WTC11 (cell line): ENCODE results near the gene CHSY3. TPM values are rescaled to one million over a fixed set of nuclear protein-coding genes. Genes with fewer than 3 reads are reported as not detected.

Experiments
- ATAC-seq: fragments of 200-7000 bp; cut with Tn5 transposase; 2 replicates; pipeline ENCODE4 v1.10.0; 2021; ENCODE audit warnings: mild to moderate bottlenecking, moderate library complexity
- CTCF ChIA-PET: fragments of 300-600 bp; sonication (Branson Sonifier 250); formaldehyde crosslinking; loops from one replicate; lab custom pipeline; 2021; ENCODE audit warnings: antibody characterized with exemption; lab: Charles Lee
- POLR2A ChIA-PET: fragments of 350-600 bp; sonication (Branson Sonifier 250); formaldehyde crosslinking; loops from one replicate; lab custom pipeline; 2021; ENCODE audit warnings: antibody characterized with exemption; lab: Charles Lee
- DNase-seq: peaks from one replicate; pipeline ENCODE4 v3.0.0; 2021; ENCODE audit warnings: low spot score
- H3K27ac Mint-ChIP-seq: 2 replicates; pipeline ENCODE4 v1.8.0; 2021; ENCODE audit warnings: mixed read lengths
- H3K27me3 Mint-ChIP-seq: 2 replicates; pipeline ENCODE4 v1.8.0; 2021; ENCODE audit warnings: low read depth, mild to moderate bottlenecking, moderate library complexity, mixed read lengths
- H3K36me3 Mint-ChIP-seq: 2 replicates; pipeline ENCODE4 v1.8.0; 2021; ENCODE audit warnings: mixed read lengths
- H3K4me1 Mint-ChIP-seq: 2 replicates; pipeline ENCODE4 v1.8.0; 2022; ENCODE audit warnings: mixed read lengths
- H3K4me3 Mint-ChIP-seq: 2 replicates; pipeline ENCODE4 v1.8.0; 2021; ENCODE audit warnings: mild to moderate bottlenecking, moderate library complexity, mixed read lengths
- H3K9me3 Mint-ChIP-seq: 2 replicates; pipeline ENCODE4 v1.8.0; 2021; ENCODE audit warnings: mixed read lengths
- CREM ChIP-seq: sonication (generic); formaldehyde crosslinking; IDR thresholded peaks from 2 replicates; pipeline ENCODE4 v1.8.1; 2022; ENCODE audit warnings: mild to moderate bottlenecking, missing genetic modification reagents, moderate library complexity
- ELF4 ChIP-seq: sonication (generic); formaldehyde crosslinking; IDR thresholded peaks from 2 replicates; pipeline ENCODE4 v1.8.1; 2022; ENCODE audit warnings: low read depth, mild to moderate bottlenecking, moderate library complexity, missing genetic modification reagents
- ETV6 ChIP-seq: sonication (generic); formaldehyde crosslinking; IDR thresholded peaks from 2 replicates; pipeline ENCODE4 v1.8.1; 2022; ENCODE audit warnings: mild to moderate bottlenecking, missing genetic modification reagents
- KAT7 ChIP-seq: sonication (generic); formaldehyde crosslinking; IDR thresholded peaks from 2 replicates; pipeline ENCODE4 v1.8.1; 2023; ENCODE audit warnings: missing genetic modification reagents, mild to moderate bottlenecking, borderline replicate concordance
- PRRX2 ChIP-seq: fragments of 250-450 bp; sonication (Bioruptor Pico); IDR thresholded peaks from 2 replicates; pipeline ENCODE4 v1.8.0; 2021; ENCODE audit warnings: mild to moderate bottlenecking
- STAT6 ChIP-seq: sonication (generic); formaldehyde crosslinking; conservative IDR thresholded peaks from 2 replicates; pipeline ENCODE4 v1.8.1; 2023; ENCODE audit warnings: mild to moderate bottlenecking, low read depth, missing genetic modification reagents, moderate library complexity
- TP53 ChIP-seq: sonication (generic); formaldehyde crosslinking; IDR thresholded peaks from 2 replicates; pipeline ENCODE4 v1.8.1; 2023; ENCODE audit warnings: mild to moderate bottlenecking, missing genetic modification reagents
- ZNF138 ChIP-seq: sonication (generic); formaldehyde crosslinking; conservative IDR thresholded peaks from 2 replicates; pipeline ENCODE4 v1.8.1; 2022; ENCODE audit warnings: mild to moderate bottlenecking, moderate library complexity, missing genetic modification reagents
- ZNF232 ChIP-seq: sonication (generic); formaldehyde crosslinking; IDR thresholded peaks from 2 replicates; pipeline ENCODE4 v1.8.0; 2022; ENCODE audit warnings: mild to moderate bottlenecking, missing genetic modification reagents
- ZNF416 ChIP-seq: fragments of 250-450 bp; sonication (Bioruptor Pico); IDR thresholded peaks from 2 replicates; pipeline ENCODE4 v1.9.0; 2021; ENCODE audit warnings: mild to moderate bottlenecking, inconsistent platforms
- ZNF423 ChIP-seq: fragments of 250-450 bp; sonication (Bioruptor Pico); IDR thresholded peaks from 2 replicates; pipeline ENCODE4 v2.1.2; 2022; ENCODE audit warnings: mild to moderate bottlenecking, moderate library complexity
- ZNF671 ChIP-seq: fragments of 250-450 bp; sonication (Bioruptor Pico); IDR thresholded peaks from 2 replicates; pipeline ENCODE4 v1.8.0; 2021; ENCODE audit warnings: mild to moderate bottlenecking
- total RNA-seq: library from RNA; stranded (reverse); gene quantifications from 3 replicates; pipeline ENCODE4 v1.2.3, GENCODE V29; 2021
- TF ChIP-seq, protein P1 (sequence below): fragments of 250-450 bp; sonication (Bioruptor Pico); conservative IDR thresholded peaks from 2 replicates; pipeline ENCODE4 v1.9.0; 2021; ENCODE audit warnings: mild to moderate bottlenecking
- TF ChIP-seq, protein P2 (sequence below): sonication (generic); formaldehyde crosslinking; IDR thresholded peaks from 2 replicates; pipeline ENCODE4 v1.8.0; 2022; ENCODE audit warnings: mild to moderate bottlenecking, missing genetic modification reagents
- TF ChIP-seq, protein P3 (sequence below): sonication (generic); formaldehyde crosslinking; IDR thresholded peaks from 2 replicates; pipeline ENCODE4 v1.8.1; 2023; ENCODE audit warnings: mild to moderate bottlenecking, missing genetic modification reagents
- TF ChIP-seq, protein P4 (sequence below): fragments of 250-450 bp; sonication (Bioruptor Pico); IDR thresholded peaks from 2 replicates; pipeline ENCODE4 v1.9.0; 2021; ENCODE audit warnings: mild to moderate bottlenecking, borderline replicate concordance
- TF ChIP-seq, protein P5 (sequence below): sonication (generic); formaldehyde crosslinking; IDR thresholded peaks from 2 replicates; pipeline ENCODE4 v1.8.0; 2022; ENCODE audit warnings: missing genetic modification reagents

Gene CHSY3
- total RNA-seq, 1 experiment from 2014 or later: 0.98 TPM

DNA sequence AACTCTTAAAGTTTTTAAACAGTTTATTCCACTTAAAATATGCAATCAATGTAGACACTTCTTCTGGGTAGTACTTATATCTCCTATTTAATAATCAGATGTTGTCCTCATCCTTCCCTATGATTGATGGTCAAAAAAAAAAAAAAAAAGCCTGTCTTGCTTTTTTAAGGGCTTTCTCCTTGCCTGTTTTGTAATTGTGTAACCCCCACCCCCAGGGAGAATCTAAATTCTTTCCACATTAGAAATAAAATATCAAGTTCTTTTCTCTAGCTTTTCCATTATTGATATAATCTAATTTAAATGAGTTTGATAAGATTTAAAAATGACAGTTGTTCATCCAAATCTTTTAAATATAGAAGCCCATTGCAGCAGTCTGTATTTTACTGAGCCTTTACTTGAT, 119.7 kb downstream of the CHSY3 start:
- H3K9me3 Mint-ChIP-seq: no peaks in the 10 kb centered on the region
- no peaks in the 10 kb centered on the region for H3K27me3 Mint-ChIP-seq
- CTCF ChIA-PET: no interaction called here
- H3K27ac Mint-ChIP-seq: no peak overlapping the region
- no peak overlapping the region for H3K4me3 Mint-ChIP-seq
- H3K36me3 Mint-ChIP-seq: no peaks in the 10 kb centered on the region
- H3K4me1 Mint-ChIP-seq: no peaks in the 10 kb centered on the region
- DNase-seq (no peak), ATAC-seq (no peak)
- POLR2A ChIA-PET: interaction anchor here (0.6 kb wide), 3 partner anchors 28 to 614 kb away, joined by 3 to 6 read pairs (median 3); no protein-coding TSS in a partner anchor
- TF ChIP-seq ETV6 (CRISPR knock-in tag) (no peak), ZNF416 (CRISPR knock-in tag) (no peak), ZNF423 (CRISPR knock-in tag) (no peak), CREM (CRISPR knock-in tag) (no peak), ELF4 (CRISPR knock-in tag) (no peak), STAT6 (CRISPR knock-in tag) (no peak), KAT7 (no peak), PRRX2 (CRISPR knock-in tag) (no peak)
- TF ChIP-seq, protein P1, sequence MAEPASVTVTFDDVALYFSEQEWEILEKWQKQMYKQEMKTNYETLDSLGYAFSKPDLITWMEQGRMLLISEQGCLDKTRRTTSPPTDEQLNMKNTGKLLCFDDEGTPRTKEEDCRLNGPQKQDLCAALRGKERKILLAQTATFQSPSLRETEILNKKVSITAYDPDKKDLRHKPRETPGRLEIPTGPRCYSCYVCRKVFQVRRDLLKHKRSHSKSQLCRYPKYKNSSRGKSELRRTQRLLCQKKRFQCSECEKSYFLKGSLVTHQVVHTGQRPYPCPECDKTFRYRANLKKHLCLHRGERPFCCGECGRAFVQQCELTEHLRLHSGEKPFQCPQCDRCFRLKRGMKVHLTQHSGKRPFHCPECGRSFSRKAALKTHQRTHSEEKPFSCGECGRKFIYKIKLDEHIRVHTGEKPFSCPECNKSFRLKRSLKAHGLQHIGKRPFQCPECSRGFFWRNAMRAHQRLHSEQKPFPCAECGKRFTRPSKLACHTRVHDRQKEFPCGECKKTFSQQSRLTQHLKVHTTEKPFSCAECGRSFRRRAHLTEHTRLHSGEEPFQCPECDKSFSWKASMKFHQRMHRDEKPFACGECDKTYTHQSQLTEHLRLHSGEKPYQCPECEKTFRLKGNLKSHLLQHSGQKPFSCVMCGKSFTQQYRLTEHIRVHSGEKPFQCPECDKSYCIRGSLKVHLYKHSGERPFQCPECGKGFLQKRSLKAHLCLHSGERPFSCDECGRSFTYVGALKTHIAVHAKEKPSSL (CRISPR knock-in tag): no peak
- TF ChIP-seq, protein P2, sequence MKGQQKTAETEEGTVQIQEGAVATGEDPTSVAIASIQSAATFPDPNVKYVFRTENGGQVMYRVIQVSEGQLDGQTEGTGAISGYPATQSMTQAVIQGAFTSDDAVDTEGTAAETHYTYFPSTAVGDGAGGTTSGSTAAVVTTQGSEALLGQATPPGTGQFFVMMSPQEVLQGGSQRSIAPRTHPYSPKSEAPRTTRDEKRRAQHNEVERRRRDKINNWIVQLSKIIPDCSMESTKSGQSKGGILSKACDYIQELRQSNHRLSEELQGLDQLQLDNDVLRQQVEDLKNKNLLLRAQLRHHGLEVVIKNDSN (CRISPR knock-in tag): no peak
- TF ChIP-seq, protein P3, sequence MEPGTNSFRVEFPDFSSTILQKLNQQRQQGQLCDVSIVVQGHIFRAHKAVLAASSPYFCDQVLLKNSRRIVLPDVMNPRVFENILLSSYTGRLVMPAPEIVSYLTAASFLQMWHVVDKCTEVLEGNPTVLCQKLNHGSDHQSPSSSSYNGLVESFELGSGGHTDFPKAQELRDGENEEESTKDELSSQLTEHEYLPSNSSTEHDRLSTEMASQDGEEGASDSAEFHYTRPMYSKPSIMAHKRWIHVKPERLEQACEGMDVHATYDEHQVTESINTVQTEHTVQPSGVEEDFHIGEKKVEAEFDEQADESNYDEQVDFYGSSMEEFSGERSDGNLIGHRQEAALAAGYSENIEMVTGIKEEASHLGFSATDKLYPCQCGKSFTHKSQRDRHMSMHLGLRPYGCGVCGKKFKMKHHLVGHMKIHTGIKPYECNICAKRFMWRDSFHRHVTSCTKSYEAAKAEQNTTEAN (CRISPR knock-in tag): no peak
- TF ChIP-seq, all 79 proteins: peak for 0

GRCh38 chr5:130025511-130025910, 121.2 kb downstream of the CHSY3 start:
- no peaks in the 10 kb centered on the region for H3K36me3 Mint-ChIP-seq
- ATAC-seq (no peak), DNase-seq (no peak)
- no peaks in the 10 kb centered on the region for H3K27me3 Mint-ChIP-seq
- no peaks in the 10 kb centered on the region for H3K4me1 Mint-ChIP-seq
- H3K27ac Mint-ChIP-seq: no peak overlapping the region
- H3K9me3 Mint-ChIP-seq: no peaks in the 10 kb centered on the region
- ChIA-PET CTCF (no interaction called here), POLR2A (no interaction called here)
- no peak overlapping the region for H3K4me3 Mint-ChIP-seq
- TF ChIP-seq TP53 (CRISPR knock-in tag) (no peak), ZNF232 (no peak), ZNF138 (CRISPR knock-in tag) (no peak), ZNF671 (CRISPR knock-in tag) (no peak)
- TF ChIP-seq, protein P4, sequence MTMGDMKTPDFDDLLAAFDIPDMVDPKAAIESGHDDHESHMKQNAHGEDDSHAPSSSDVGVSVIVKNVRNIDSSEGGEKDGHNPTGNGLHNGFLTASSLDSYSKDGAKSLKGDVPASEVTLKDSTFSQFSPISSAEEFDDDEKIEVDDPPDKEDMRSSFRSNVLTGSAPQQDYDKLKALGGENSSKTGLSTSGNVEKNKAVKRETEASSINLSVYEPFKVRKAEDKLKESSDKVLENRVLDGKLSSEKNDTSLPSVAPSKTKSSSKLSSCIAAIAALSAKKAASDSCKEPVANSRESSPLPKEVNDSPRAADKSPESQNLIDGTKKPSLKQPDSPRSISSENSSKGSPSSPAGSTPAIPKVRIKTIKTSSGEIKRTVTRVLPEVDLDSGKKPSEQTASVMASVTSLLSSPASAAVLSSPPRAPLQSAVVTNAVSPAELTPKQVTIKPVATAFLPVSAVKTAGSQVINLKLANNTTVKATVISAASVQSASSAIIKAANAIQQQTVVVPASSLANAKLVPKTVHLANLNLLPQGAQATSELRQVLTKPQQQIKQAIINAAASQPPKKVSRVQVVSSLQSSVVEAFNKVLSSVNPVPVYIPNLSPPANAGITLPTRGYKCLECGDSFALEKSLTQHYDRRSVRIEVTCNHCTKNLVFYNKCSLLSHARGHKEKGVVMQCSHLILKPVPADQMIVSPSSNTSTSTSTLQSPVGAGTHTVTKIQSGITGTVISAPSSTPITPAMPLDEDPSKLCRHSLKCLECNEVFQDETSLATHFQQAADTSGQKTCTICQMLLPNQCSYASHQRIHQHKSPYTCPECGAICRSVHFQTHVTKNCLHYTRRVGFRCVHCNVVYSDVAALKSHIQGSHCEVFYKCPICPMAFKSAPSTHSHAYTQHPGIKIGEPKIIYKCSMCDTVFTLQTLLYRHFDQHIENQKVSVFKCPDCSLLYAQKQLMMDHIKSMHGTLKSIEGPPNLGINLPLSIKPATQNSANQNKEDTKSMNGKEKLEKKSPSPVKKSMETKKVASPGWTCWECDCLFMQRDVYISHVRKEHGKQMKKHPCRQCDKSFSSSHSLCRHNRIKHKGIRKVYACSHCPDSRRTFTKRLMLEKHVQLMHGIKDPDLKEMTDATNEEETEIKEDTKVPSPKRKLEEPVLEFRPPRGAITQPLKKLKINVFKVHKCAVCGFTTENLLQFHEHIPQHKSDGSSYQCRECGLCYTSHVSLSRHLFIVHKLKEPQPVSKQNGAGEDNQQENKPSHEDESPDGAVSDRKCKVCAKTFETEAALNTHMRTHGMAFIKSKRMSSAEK: no peak
- TF ChIP-seq, protein P5, sequence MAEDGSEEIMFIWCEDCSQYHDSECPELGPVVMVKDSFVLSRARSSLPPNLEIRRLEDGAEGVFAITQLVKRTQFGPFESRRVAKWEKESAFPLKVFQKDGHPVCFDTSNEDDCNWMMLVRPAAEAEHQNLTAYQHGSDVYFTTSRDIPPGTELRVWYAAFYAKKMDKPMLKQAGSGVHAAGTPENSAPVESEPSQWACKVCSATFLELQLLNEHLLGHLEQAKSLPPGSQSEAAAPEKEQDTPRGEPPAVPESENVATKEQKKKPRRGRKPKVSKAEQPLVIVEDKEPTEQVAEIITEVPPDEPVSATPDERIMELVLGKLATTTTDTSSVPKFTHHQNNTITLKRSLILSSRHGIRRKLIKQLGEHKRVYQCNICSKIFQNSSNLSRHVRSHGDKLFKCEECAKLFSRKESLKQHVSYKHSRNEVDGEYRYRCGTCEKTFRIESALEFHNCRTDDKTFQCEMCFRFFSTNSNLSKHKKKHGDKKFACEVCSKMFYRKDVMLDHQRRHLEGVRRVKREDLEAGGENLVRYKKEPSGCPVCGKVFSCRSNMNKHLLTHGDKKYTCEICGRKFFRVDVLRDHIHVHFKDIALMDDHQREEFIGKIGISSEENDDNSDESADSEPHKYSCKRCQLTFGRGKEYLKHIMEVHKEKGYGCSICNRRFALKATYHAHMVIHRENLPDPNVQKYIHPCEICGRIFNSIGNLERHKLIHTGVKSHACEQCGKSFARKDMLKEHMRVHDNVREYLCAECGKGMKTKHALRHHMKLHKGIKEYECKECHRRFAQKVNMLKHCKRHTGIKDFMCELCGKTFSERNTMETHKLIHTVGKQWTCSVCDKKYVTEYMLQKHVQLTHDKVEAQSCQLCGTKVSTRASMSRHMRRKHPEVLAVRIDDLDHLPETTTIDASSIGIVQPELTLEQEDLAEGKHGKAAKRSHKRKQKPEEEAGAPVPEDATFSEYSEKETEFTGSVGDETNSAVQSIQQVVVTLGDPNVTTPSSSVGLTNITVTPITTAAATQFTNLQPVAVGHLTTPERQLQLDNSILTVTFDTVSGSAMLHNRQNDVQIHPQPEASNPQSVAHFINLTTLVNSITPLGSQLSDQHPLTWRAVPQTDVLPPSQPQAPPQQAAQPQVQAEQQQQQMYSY (CRISPR knock-in tag): no peak
- TF ChIP-seq, protein P3 (CRISPR knock-in tag): no peak
